Neural cell (in vitro differentiated cells): ENCODE results near the gene EPS8L2. TPM values are rescaled to one million over a fixed set of nuclear protein-coding genes. Genes with fewer than 3 reads are reported as not detected.
"Not testable (repeated sequence)": the region's sequence is repeated elsewhere in the genome, so short reads cannot be mapped to it uniquely, and the experiment has no call there.

Experiments
- H2AFZ ChIP-seq: fragments of 200-600, 300-800 bp; sonication (generic), shearing (Covaris generic); 2 replicates; pipeline ENCODE4 v1.6.0; 2014; ENCODE audit warnings: low read depth, mild to moderate bottlenecking, antibody characterized with exemption, low read length, moderate library complexity
- H3F3A ChIP-seq: fragments of 200-600 bp; shearing (Covaris generic); 2 replicates; pipeline ENCODE4 v1.6.1; 2016; ENCODE audit warnings: mild to moderate bottlenecking, moderate library complexity, mixed read lengths, antibody characterized with exemption, low read length; ENCODE audit not compliant: insufficient read depth, poor library complexity, severe bottlenecking
- H3K27ac ChIP-seq: fragments of 200-600, 300-800 bp; sonication (generic), shearing (Covaris generic); 2 replicates; pipeline ENCODE4 v1.5.1; 2014; ENCODE audit warnings: mild to moderate bottlenecking, low read length, moderate library complexity
- H3K27me3 ChIP-seq: fragments of 300-800, 200-600 bp; sonication (generic), shearing (Covaris generic); 2 replicates; pipeline ENCODE4 v1.6.0; 2014; ENCODE audit warnings: mild to moderate bottlenecking, low read depth, low read length, moderate library complexity; ENCODE audit not compliant: insufficient read depth
- H3K36me3 ChIP-seq: fragments of 300-800, 200-600 bp; sonication (generic), shearing (Covaris generic); 2 replicates; pipeline ENCODE4 v1.5.1; 2014; ENCODE audit warnings: mild to moderate bottlenecking, antibody characterized with exemption, low read length, moderate library complexity; ENCODE audit not compliant: insufficient read depth
- H3K4me2 ChIP-seq: fragments of 300-800, 200-600 bp; sonication (generic), shearing (Covaris generic); 2 replicates; pipeline ENCODE4 v1.6.0; 2014; ENCODE audit warnings: mild to moderate bottlenecking, low read length
- H3K4me3 ChIP-seq: fragments of 300-800, 200-600 bp; sonication (generic), shearing (Covaris generic); 2 replicates; pipeline ENCODE4 v1.5.1; 2014; ENCODE audit warnings: mild to moderate bottlenecking, low read length, moderate library complexity
- H3K79me2 ChIP-seq: fragments of 200-600 bp; shearing (Covaris generic); replicated peaks from 2 replicates; pipeline ENCODE4 v1.6.0; 2014; ENCODE audit warnings: mild to moderate bottlenecking, low read length, moderate library complexity; ENCODE audit not compliant: insufficient read depth
- H3K9ac ChIP-seq: fragments of 300-800, 200-600 bp; sonication (generic), shearing (Covaris generic); 2 replicates; pipeline ENCODE4 v1.6.1; 2016; ENCODE audit warnings: mild to moderate bottlenecking, low read length, mixed read lengths
- H3K9me2 ChIP-seq: fragments of 200-600 bp; shearing (Covaris generic); 2 replicates; pipeline ENCODE4 v1.6.1; 2016; ENCODE audit warnings: mild to moderate bottlenecking, low read length, mixed read lengths; ENCODE audit not compliant: insufficient read depth
- H3K9me3 ChIP-seq: fragments of 200-600, 300-800 bp; sonication (generic), shearing (Covaris generic); 2 replicates; pipeline ENCODE4 v1.6.1; 2016; ENCODE audit warnings: mild to moderate bottlenecking, mixed run types, low read length, moderate library complexity, mixed read lengths
- H4K20me1 ChIP-seq: fragments of 200-600 bp; shearing (Covaris generic); 2 replicates; pipeline ENCODE4 v1.6.1; 2016; ENCODE audit warnings: mild to moderate bottlenecking, mixed run types; ENCODE audit not compliant: insufficient read depth
- EP300 ChIP-seq: fragments of 450-650 bp; conservative IDR thresholded peaks from 2 replicates; pipeline ENCODE4 v1.6.1; 2014; ENCODE audit warnings: antibody characterized with exemption, mild to moderate bottlenecking, moderate library complexity; ENCODE audit not compliant: poor library complexity, severe bottlenecking
- EZH2 ChIP-seq: fragments of 200-600, 300-800 bp; shearing (Covaris generic), sonication (generic); IDR thresholded peaks from 2 replicates; pipeline ENCODE4 v1.6.1; 2014; ENCODE audit warnings: antibody characterized with exemption, low read length, borderline replicate concordance, mild to moderate bottlenecking; ENCODE audit not compliant: insufficient read depth, poor library complexity, severe bottlenecking
- MXI1 ChIP-seq: fragments of 450-650 bp; conservative IDR thresholded peaks from 2 replicates; pipeline ENCODE4 v1.6.1; 2014; ENCODE audit warnings: antibody characterized with exemption, mild to moderate bottlenecking; ENCODE audit not compliant: poor library complexity, severe bottlenecking
- POLR2AphosphoS5 ChIP-seq: IDR thresholded peaks from 2 replicates; pipeline ENCODE4 v1.6.1; 2012
- RAD21 ChIP-seq: fragments of 450-650 bp; conservative IDR thresholded peaks from 2 replicates; pipeline ENCODE4 v1.6.1; 2014; ENCODE audit warnings: antibody characterized with exemption, mild to moderate bottlenecking, moderate library complexity
- SMC3 ChIP-seq: fragments of 450-650 bp; conservative IDR thresholded peaks from 2 replicates; pipeline ENCODE4 v1.6.1; 2014; ENCODE audit warnings: antibody characterized with exemption, mild to moderate bottlenecking, moderate library complexity; ENCODE audit not compliant: poor library complexity
- TAF1 ChIP-seq: IDR thresholded peaks from 2 replicates; pipeline ENCODE4 v1.6.1; 2012; ENCODE audit warnings: low read depth
- polyA plus RNA-seq: library from polyadenylated mRNA; depleted of rRNA; stranded (reverse); fragments of >200 nt; gene quantifications from 2 replicates; pipeline ENCODE4 v1.2.3, GENCODE V29; 2014
- TF ChIP-seq, protein P1 (sequence below): IDR thresholded peaks from 2 replicates; pipeline ENCODE4 v1.6.1; 2012; ENCODE audit warnings: borderline replicate concordance
- TF ChIP-seq, protein P2 (sequence below): fragments of 450-650 bp; IDR thresholded peaks from 2 replicates; pipeline ENCODE4 v1.5.1; 2014; ENCODE audit warnings: antibody characterized with exemption, mild to moderate bottlenecking, moderate library complexity; ENCODE audit not compliant: poor library complexity, severe bottlenecking

The EPS8L2 gene
- polyA plus RNA-seq, 1 donor from 2014 or later = 7.5 TPM

DNA sequence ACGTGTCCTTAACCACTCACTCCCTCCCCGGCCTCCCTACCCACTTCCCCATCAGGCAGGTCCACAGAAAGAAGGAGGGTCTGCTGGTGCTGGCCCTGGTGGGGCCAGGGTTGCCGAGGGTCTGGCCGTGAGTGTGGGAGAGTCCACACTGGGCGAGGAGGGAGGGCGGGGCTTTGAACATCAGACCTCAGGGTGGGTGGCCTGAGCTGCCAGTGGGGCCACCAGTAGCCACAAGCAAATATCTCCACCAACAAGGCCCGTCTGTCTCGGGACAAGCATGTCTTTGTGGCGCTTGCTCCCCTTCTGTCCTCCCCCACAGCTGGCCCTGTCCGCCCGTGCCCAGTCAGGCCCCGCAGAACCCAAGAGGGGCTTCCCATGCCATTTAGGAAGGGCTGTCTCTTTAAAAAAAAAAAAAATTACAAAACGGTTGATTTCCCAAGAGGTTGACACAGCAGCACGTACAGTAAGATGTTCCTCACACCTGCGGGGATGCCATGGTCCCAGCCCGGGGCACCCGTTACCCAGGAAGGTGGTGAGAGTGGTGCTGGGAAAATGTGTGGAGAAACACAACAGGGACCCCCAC lies 23.6 kb downstream of the EPS8L2 start:
- Histone ChIP-seq H3K9me2 (no peaks in the 10 kb centered on the region), H3K27ac (no peak overlapping the region), H3K4me3 (no peak overlapping the region), H3K79me2 (no peaks in the 10 kb centered on the region), H3K27me3 (peaks cover 31% of the 10 kb centered on the region), H3K9ac (no peak overlapping the region), H2AFZ (no peak overlapping the region), H3K4me2 (no peak overlapping the region), H3F3A (no peaks in the 10 kb centered on the region), H4K20me1 (no peaks in the 10 kb centered on the region), H3K36me3 (no peaks in the 10 kb centered on the region), H3K9me3 (no peaks in the 10 kb centered on the region)
- TF ChIP-seq POLR2AphosphoS5 (no peak), EZH2 (no peak), RAD21 (no peak), MXI1 (no peak), TAF1 (no peak), EP300 (no peak), SMC3 (no peak)
- TF ChIP-seq, protein P1, sequence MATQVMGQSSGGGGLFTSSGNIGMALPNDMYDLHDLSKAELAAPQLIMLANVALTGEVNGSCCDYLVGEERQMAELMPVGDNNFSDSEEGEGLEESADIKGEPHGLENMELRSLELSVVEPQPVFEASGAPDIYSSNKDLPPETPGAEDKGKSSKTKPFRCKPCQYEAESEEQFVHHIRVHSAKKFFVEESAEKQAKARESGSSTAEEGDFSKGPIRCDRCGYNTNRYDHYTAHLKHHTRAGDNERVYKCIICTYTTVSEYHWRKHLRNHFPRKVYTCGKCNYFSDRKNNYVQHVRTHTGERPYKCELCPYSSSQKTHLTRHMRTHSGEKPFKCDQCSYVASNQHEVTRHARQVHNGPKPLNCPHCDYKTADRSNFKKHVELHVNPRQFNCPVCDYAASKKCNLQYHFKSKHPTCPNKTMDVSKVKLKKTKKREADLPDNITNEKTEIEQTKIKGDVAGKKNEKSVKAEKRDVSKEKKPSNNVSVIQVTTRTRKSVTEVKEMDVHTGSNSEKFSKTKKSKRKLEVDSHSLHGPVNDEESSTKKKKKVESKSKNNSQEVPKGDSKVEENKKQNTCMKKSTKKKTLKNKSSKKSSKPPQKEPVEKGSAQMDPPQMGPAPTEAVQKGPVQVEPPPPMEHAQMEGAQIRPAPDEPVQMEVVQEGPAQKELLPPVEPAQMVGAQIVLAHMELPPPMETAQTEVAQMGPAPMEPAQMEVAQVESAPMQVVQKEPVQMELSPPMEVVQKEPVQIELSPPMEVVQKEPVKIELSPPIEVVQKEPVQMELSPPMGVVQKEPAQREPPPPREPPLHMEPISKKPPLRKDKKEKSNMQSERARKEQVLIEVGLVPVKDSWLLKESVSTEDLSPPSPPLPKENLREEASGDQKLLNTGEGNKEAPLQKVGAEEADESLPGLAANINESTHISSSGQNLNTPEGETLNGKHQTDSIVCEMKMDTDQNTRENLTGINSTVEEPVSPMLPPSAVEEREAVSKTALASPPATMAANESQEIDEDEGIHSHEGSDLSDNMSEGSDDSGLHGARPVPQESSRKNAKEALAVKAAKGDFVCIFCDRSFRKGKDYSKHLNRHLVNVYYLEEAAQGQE = no peak
- TF ChIP-seq, protein P2, sequence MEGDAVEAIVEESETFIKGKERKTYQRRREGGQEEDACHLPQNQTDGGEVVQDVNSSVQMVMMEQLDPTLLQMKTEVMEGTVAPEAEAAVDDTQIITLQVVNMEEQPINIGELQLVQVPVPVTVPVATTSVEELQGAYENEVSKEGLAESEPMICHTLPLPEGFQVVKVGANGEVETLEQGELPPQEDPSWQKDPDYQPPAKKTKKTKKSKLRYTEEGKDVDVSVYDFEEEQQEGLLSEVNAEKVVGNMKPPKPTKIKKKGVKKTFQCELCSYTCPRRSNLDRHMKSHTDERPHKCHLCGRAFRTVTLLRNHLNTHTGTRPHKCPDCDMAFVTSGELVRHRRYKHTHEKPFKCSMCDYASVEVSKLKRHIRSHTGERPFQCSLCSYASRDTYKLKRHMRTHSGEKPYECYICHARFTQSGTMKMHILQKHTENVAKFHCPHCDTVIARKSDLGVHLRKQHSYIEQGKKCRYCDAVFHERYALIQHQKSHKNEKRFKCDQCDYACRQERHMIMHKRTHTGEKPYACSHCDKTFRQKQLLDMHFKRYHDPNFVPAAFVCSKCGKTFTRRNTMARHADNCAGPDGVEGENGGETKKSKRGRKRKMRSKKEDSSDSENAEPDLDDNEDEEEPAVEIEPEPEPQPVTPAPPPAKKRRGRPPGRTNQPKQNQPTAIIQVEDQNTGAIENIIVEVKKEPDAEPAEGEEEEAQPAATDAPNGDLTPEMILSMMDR = no peak

DNA sequence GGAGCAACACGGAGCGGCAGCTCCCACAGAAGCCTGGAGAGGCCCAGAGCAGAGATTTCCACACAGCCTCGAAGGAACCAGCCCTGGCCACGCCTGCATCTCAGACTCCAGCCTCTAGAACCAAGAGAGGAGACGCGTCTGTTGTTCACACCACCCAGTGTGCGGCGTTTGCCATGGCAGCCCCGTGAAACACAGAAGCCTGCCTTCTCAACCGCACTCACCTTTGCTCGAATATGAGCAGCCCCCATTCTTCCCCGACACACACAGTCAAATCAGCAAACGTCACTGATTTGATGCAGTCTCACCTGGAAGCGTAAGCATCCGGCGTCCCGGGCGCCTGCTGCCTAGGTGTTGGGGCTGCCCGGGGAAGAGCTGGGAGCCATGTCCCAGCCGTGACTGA lies 27.0 kb downstream of the EPS8L2 start:
- no peaks in the 10 kb centered on the region for H3K9me2 ChIP-seq
- no peak overlapping the region for H3K9ac ChIP-seq
- no peak overlapping the region for H2AFZ ChIP-seq
- no peaks in the 10 kb centered on the region for H3K27me3 ChIP-seq
- TF ChIP-seq, protein P1 = no peak
- TF ChIP-seq TAF1 = no peak
- no peaks in the 10 kb centered on the region for H3K36me3 ChIP-seq
- no peak overlapping the region for H3K4me3 ChIP-seq
- no peak overlapping the region for H3K4me2 ChIP-seq
- no peaks in the 10 kb centered on the region for H3K9me3 ChIP-seq
- H3F3A ChIP-seq = no peaks in the 10 kb centered on the region
- no peak overlapping the region for H3K27ac ChIP-seq
- H3K79me2 ChIP-seq = no peaks in the 10 kb centered on the region
- no peaks in the 10 kb centered on the region for H4K20me1 ChIP-seq

DNA sequence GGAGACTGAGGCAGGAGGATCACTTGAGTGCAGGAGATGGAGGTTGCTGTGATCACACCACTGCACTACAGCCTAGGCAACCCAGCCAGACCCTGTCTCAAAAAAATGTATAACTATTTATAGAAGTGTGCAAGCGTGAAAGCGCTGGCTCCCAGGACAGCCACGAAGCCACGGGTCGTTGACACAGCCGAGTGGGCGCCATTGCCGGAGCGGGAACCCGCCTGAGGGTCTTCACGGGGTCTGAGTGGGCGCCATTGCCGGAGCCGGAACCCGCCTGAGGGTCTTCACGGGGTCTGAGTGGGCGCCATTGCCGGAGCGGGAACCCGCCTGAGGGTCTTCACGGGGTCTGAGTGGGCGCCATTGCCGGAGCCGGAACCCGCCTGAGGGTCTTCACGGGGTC lies 28.5 kb downstream of the EPS8L2 start:
- H3F3A ChIP-seq, H3K9me3 ChIP-seq, H3K27ac ChIP-seq, H3K4me3 ChIP-seq, H3K27me3 ChIP-seq, H3K9ac ChIP-seq, H2AFZ ChIP-seq, H4K20me1 ChIP-seq, H3K4me2 ChIP-seq, H3K79me2 ChIP-seq, H3K36me3 ChIP-seq, H3K9me2 ChIP-seq: not testable (repeated sequence)
